GM10266 (cell line): ENCODE measurements around the gene SLC39A11.

Experiments
- DNase-seq: peaks from one replicate; pipeline ENCODE4 v3.0.0; 2012; ENCODE audit errors: extremely low spot score
- CTCF ChIP-seq: IDR thresholded peaks from 2 replicates; pipeline ENCODE4 v1.5.1; 2012; ENCODE audit warnings: mild to moderate bottlenecking, low read depth; ENCODE audit not compliant: control insufficient read depth, insufficient read depth; ENCODE audit errors: missing control alignments

SLC39A11 gene

GRCh38 chr17:73028299-73028755 lies 64.2 kb downstream of the SLC39A11 start:
- no peak for DNase-seq
- TF ChIP-seq CTCF = no peak

GRCh38 chr17:73027130-73027741 lies 65.3 kb downstream of the SLC39A11 start:
- TF ChIP-seq CTCF = no peak
- no peak for DNase-seq

GRCh38 chr17:73025041-73025560 lies 67.4 kb downstream of the SLC39A11 start:
- DNase-seq = no peak

GRCh38 chr17:73023759-73024158 lies 68.7 kb downstream of the SLC39A11 start:
- TF ChIP-seq CTCF = no peak
- DNase-seq = no peak

More at GRCh38 chr17:73025041-73025560, 67.4 kb downstream of the SLC39A11 start:
- no peak for TF ChIP-seq CTCF

- DNase-seq = no peak
- TF ChIP-seq CTCF = no peak
These were observed 69.8 kb downstream of the SLC39A11 start for GRCh38 chr17:73022694-73023093.

- TF ChIP-seq CTCF = no peak
- no peak for DNase-seq
These were observed 70.7 kb downstream of the SLC39A11 start for GRCh38 chr17:73021771-73022170.

GRCh38 chr17:73020110-73020509 lies 72.4 kb downstream of the SLC39A11 start:
- no peak for DNase-seq
- TF ChIP-seq CTCF = no peak
